Measurements from ENCODE around the gene TRIM62.
A peak's percentile ranks its signal among the peaks of the same experiment; 100 is the strongest.

GRCh38 chr1:33165209-33165608, 16.6 kb downstream of the TRIM62 start:
- TF ChIP-seq ZNF331 (CRISPR knock-in tag; IDR thresholded peaks at IDR 0.05; ENCODE audit: low read depth) (no peak), CTCF (conservative IDR thresholded peaks at IDR 0.05; ENCODE audit: low read depth in 2 of 2) (no peak), POLR2AphosphoS5 (IDR thresholded peaks at IDR 0.05; ENCODE audit: low read depth) (0 out of 2 replicates have a peak, but pooled peaks have one; percentile 35), EZH2 (IDR thresholded peaks at IDR 0.05; ENCODE audit: low read depth, unreplicated experiment) (no peak), REST (IDR thresholded peaks at IDR 0.05; ENCODE audit: unreplicated experiment) (no peak), NANOG (IDR thresholded peaks at IDR 0.05; ENCODE audit: borderline replicate concordance) (no peak), EZH2phosphoT487 (IDR thresholded peaks at IDR 0.05; ENCODE audit: unreplicated experiment) (no peak)

All from GM23338 (cell line).